ENCODE measurements around the gene MCF2L2. TPM values are rescaled to one million over a fixed set of nuclear protein-coding genes. Genes with fewer than 3 reads are reported as not detected.
"Not testable (repeated sequence)": the region's sequence is repeated elsewhere in the genome, so short reads cannot be mapped to it uniquely, and the experiment has no call there.

Gene MCF2L2
- total RNA-seq, 1 donor from 2014 or later: 2.1 TPM

DNA sequence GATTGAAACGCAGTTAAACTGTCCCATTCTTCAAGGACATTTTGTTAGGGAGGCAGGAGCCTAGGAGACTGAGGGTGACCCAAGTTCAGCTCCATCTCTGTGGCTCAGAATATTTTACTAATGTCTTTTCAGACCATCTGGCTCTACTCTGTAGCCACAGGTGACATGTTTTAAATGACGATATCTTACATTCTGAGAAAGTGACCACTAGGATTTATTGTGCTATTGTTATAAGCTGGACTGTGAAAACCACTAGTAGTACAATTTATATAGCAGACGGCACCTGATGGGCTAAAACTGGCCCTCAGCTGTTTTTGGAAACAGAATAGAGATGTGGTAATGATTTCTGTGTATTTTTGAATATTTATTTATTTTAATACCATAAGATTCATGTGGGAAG is 55.5 kb downstream of the MCF2L2 start:
- H3K9me3 Mint-ChIP-seq: no peaks in the 10 kb centered on the region
- H3K27me3 Mint-ChIP-seq (ENCODE audit: low read depth): peaks cover 2% of the 10 kb centered on the region
- H3K4me3 Mint-ChIP-seq: no peak overlapping the region
- H3K27ac Mint-ChIP-seq (ENCODE audit: unreplicated experiment): no peak overlapping the region
- H3K36me3 Mint-ChIP-seq (ENCODE audit: low read depth): no peaks in the 10 kb centered on the region
- DNase-seq (ENCODE audit: low read depth, low spot score): no peak
- TF ChIP-seq, protein P1, sequence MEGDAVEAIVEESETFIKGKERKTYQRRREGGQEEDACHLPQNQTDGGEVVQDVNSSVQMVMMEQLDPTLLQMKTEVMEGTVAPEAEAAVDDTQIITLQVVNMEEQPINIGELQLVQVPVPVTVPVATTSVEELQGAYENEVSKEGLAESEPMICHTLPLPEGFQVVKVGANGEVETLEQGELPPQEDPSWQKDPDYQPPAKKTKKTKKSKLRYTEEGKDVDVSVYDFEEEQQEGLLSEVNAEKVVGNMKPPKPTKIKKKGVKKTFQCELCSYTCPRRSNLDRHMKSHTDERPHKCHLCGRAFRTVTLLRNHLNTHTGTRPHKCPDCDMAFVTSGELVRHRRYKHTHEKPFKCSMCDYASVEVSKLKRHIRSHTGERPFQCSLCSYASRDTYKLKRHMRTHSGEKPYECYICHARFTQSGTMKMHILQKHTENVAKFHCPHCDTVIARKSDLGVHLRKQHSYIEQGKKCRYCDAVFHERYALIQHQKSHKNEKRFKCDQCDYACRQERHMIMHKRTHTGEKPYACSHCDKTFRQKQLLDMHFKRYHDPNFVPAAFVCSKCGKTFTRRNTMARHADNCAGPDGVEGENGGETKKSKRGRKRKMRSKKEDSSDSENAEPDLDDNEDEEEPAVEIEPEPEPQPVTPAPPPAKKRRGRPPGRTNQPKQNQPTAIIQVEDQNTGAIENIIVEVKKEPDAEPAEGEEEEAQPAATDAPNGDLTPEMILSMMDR (conservative IDR thresholded peaks at IDR 0.05): no peak
- H3K4me1 Mint-ChIP-seq: peaks cover 15% of the 10 kb centered on the region

DNA sequence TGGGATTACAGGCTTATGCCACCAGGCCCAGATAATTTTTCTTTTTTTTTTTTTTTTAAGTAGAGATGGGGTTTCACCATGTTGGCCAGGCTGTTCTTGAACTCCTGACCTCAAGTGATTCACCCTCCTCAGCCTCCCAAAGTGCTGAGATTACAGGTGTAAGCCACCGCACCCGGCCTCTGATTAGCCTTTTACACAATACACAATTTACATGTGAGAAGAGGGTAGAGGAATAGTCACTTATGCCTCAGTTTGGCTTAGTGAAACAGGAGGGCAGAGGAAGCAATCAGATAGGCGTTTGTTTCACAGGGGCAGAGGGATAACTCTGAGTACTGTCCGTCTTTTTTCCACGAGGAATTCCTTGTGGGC is 56.8 kb downstream of the MCF2L2 start:
- DNase-seq (ENCODE audit: low read depth, low spot score); H3K27ac Mint-ChIP-seq (ENCODE audit: unreplicated experiment); H3K36me3 Mint-ChIP-seq (ENCODE audit: low read depth); H3K9me3 Mint-ChIP-seq; H3K4me3 Mint-ChIP-seq; H3K27me3 Mint-ChIP-seq (ENCODE audit: low read depth): not testable (repeated sequence)
- peaks cover 13% of the 10 kb centered on the region for H3K4me1 Mint-ChIP-seq

DNA sequence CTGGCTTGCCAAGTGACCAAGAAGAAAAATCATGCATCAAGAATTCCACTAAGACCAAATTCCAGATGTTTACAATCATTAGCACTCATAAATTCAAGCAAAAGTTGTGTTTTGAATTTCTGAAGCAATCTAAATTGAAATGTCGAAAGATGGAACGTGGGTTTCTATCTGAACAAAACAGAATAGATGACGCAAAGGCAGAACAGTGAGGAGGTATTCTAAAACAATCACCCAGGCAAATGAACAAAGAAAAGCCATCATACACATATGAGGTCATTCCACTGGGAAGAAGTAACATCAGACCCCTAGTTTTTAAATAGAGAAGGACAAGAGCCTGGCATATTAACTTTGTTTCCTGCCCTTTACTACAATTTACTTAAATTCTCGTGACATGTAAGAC is 58.0 kb downstream of the MCF2L2 start:
- H3K4me3 Mint-ChIP-seq: no peak overlapping the region
- H3K4me1 Mint-ChIP-seq: peaks cover 1% of the 10 kb centered on the region
- TF ChIP-seq, protein P1 (conservative IDR thresholded peaks at IDR 0.05): no peak
- no peak overlapping the region for H3K27ac Mint-ChIP-seq (ENCODE audit: unreplicated experiment)
- no peak for DNase-seq (ENCODE audit: low read depth, low spot score)
- peaks cover 1% of the 10 kb centered on the region for H3K27me3 Mint-ChIP-seq (ENCODE audit: low read depth)
- H3K36me3 Mint-ChIP-seq (ENCODE audit: low read depth): no peaks in the 10 kb centered on the region
- no peaks in the 10 kb centered on the region for H3K9me3 Mint-ChIP-seq

DNA sequence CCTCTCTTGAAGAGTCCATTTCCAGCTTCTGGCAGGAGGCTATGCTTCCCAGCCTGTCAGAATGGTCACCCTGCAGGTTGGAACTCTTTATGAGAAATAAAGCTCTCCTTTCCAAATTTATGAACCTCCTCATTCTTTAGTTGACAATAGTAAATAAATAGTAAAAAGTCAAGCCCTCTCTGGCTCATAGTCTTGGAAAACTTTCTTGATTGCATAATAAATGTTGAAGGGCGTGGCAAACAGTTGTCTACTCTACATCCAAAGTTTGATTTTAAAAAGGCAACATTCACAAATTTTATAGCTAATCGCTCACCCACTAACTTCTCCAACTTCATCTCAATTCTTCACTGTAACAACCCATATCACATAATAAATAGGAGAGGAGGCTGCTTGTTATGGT is 58.8 kb downstream of the MCF2L2 start:
- Mint-ChIP-seq H3K27ac (ENCODE audit: unreplicated experiment) (no peak overlapping the region), H3K9me3 (no peaks in the 10 kb centered on the region), H3K27me3 (ENCODE audit: low read depth) (no peaks in the 10 kb centered on the region), H3K4me3 (no peak overlapping the region), H3K36me3 (ENCODE audit: low read depth) (no peaks in the 10 kb centered on the region), H3K4me1 (no peaks in the 10 kb centered on the region)
- TF ChIP-seq, protein P1 (conservative IDR thresholded peaks at IDR 0.05): no peak
- DNase-seq (ENCODE audit: low read depth, low spot score): no peak

DNA sequence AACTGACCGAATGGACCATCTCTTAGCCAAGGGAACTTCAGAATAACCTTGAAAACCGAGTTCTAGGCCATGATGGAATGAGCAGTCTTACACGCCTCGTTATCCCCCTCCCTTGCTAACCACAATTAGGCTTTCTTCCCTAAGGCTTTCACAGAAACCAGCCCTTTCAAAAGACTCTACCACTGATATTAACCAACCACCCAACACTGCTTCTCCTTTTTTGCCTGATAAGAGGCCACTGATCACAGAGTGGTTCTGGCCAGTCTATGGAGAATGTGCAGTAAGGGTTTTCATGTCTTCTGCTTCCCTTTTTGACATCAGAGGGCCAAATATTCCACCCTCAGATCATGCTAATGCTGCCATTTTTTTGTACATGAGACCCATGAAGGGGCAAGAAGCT is 59.3 kb downstream of the MCF2L2 start:
- no peaks in the 10 kb centered on the region for H3K27me3 Mint-ChIP-seq (ENCODE audit: low read depth)
- H3K27ac Mint-ChIP-seq (ENCODE audit: unreplicated experiment): no peak overlapping the region
- no peaks in the 10 kb centered on the region for H3K9me3 Mint-ChIP-seq
- H3K4me1 Mint-ChIP-seq: no peaks in the 10 kb centered on the region
- no peak for DNase-seq (ENCODE audit: low read depth, low spot score)
- H3K4me3 Mint-ChIP-seq: no peak overlapping the region
- TF ChIP-seq, protein P1 (conservative IDR thresholded peaks at IDR 0.05): no peak
- no peaks in the 10 kb centered on the region for H3K36me3 Mint-ChIP-seq (ENCODE audit: low read depth)

DNA sequence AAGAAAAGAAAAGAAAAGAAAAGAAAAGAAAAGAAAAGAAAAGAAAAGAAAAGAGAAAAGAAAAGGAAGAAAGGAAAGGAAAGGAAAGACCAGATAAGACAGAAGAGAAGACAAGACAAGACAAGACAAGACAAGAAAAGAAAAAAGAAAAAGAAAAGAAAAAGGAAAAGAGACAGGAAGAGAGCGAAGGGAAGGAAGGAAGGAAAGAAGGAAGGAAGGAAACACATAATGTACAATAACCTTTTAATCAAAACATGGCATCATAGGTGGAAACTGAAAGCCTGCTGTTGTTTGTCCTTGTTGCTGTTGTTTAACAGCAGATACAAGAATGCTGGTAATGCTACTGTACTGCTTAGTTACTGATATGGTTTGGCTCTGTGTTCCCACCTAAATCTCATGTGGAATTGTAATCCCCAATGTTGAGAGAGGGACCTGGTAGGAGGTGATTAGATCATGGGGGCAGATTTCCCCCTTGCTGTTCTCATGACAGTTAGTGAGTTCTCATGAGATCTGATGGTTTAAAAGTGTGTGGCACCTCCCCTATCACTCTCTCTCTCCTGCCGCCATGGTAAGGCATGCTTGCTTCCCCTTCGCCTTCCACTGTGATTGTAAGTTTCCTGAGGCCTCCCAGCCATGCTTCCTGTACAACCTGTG is 67.3 kb downstream of the MCF2L2 start:
- H3K4me1 Mint-ChIP-seq: peaks cover 5% of the 10 kb centered on the region
- no peak overlapping the region for H3K4me3 Mint-ChIP-seq
- H3K27ac Mint-ChIP-seq (ENCODE audit: unreplicated experiment): peak overlapping the region; percentile 54
- H3K27me3 Mint-ChIP-seq (ENCODE audit: low read depth): no peaks in the 10 kb centered on the region
- TF ChIP-seq, protein P1 (conservative IDR thresholded peaks at IDR 0.05): no peak
- no peak for DNase-seq (ENCODE audit: low read depth, low spot score)
- no peaks in the 10 kb centered on the region for H3K36me3 Mint-ChIP-seq (ENCODE audit: low read depth)
- H3K9me3 Mint-ChIP-seq: no peaks in the 10 kb centered on the region
